Measurements from ENCODE around the gene INPP4A. TPM values are rescaled to one million over a fixed set of nuclear protein-coding genes. Genes with fewer than 3 reads are reported as not detected.

The INPP4A gene
- total and polyA plus RNA-seq, 8 donors, result 20.6 to 34.2 (median 23.5) TPM

GRCh38 chr2:98565286-98565860 is 120.7 kb downstream of the INPP4A start:
- DNase-seq (no peak), ATAC-seq (no peak)
- Histone ChIP-seq H3K27ac (no peak overlapping the region), H3K4me3 (no peak overlapping the region), H3K27me3 (no peaks in the 10 kb centered on the region), H3K4me1 (peaks cover 0 to 3% of the 10 kb centered on the region in 2 donors), H3K36me3 (peaks cover 0 to 82% of the 10 kb centered on the region in 2 donors), H3K9me3 (no peaks in the 10 kb centered on the region)
- no peak for TF ChIP-seq CTCF (IDR thresholded peaks at IDR 0.05)
- intact Hi-C loops (cut with DNase I), result no loop called here

- H3K36me3 ChIP-seq, result peaks cover 0 to 83% of the 10 kb centered on the region in 2 donors
- no peak overlapping the region for H3K27ac ChIP-seq
- intact Hi-C loops (cut with DNase I), result no loop called here
Observed at GRCh38 chr2:98565941-98566340, 121.3 kb downstream of the INPP4A start.

GRCh38 chr2:98568161-98568956 is 123.7 kb downstream of the INPP4A start:
- Histone ChIP-seq H3K4me1 (no peaks in the 10 kb centered on the region), H3K9me3 (no peaks in the 10 kb centered on the region), H3K4me3 (no peak overlapping the region), H3K27me3 (no peaks in the 10 kb centered on the region), H3K36me3 (peaks cover 0 to 100% of the 10 kb centered on the region in 2 donors), H3K27ac (no peak overlapping the region)
- ATAC-seq, result no peak
- no peak for DNase-seq
- no peak for TF ChIP-seq CTCF (IDR thresholded peaks at IDR 0.05)
- intact Hi-C loops (cut with DNase I), result no loop called here

More at GRCh38 chr2:98565941-98566340, 121.3 kb downstream of the INPP4A start:
- no peaks in the 10 kb centered on the region for H3K9me3 ChIP-seq
- H3K27me3 ChIP-seq, result no peaks in the 10 kb centered on the region
- ATAC-seq (no peak), DNase-seq (no peak)
- no peak overlapping the region for H3K4me3 ChIP-seq
- H3K4me1 ChIP-seq, result peaks cover 0 to 3% of the 10 kb centered on the region in 2 donors
- TF ChIP-seq CTCF (IDR thresholded peaks at IDR 0.05), result no peak

- H3K27ac ChIP-seq, result no peak overlapping the region
- peak; percentile 53 for ATAC-seq
- peaks cover 0 to 100% of the 10 kb centered on the region in 2 donors for H3K36me3 ChIP-seq
- peak; percentile 74 to 89 for TF ChIP-seq CTCF (IDR thresholded peaks at IDR 0.05)
- intact Hi-C loops (cut with DNase I), result no loop called here
- H3K4me1 ChIP-seq, result no peaks in the 10 kb centered on the region
- no peak overlapping the region for H3K4me3 ChIP-seq
- no peaks in the 10 kb centered on the region for H3K27me3 ChIP-seq
- DNase-seq, result peak in 1 of 4 donors; percentile 91
- H3K9me3 ChIP-seq, result no peaks in the 10 kb centered on the region
Observed at GRCh38 chr2:98569197-98569793, 124.6 kb downstream of the INPP4A start.

- DNase-seq, result no peak
- Histone ChIP-seq H3K27me3 (no peaks in the 10 kb centered on the region), H3K4me1 (no peaks in the 10 kb centered on the region), H3K9me3 (no peaks in the 10 kb centered on the region), H3K27ac (no peak overlapping the region), H3K36me3 (peaks cover 0 to 100% of the 10 kb centered on the region in 2 donors), H3K4me3 (no peak overlapping the region)
- no peak for ATAC-seq
- TF ChIP-seq CTCF (IDR thresholded peaks at IDR 0.05), result no peak
- intact Hi-C loops (cut with DNase I), result no loop called here
Observed at GRCh38 chr2:98569915-98570314, 125.3 kb downstream of the INPP4A start.

Measured in left lung (tissue), 10 donors.